ENCODE results near the gene KHDRBS1.
A peak's percentile ranks its signal among the peaks of the same experiment; 100 is the strongest.
"Not testable (repeated sequence)": the region's sequence is repeated elsewhere in the genome, so short reads cannot be mapped to it uniquely, and the experiment has no call there.

KHDRBS1 gene, protein sequence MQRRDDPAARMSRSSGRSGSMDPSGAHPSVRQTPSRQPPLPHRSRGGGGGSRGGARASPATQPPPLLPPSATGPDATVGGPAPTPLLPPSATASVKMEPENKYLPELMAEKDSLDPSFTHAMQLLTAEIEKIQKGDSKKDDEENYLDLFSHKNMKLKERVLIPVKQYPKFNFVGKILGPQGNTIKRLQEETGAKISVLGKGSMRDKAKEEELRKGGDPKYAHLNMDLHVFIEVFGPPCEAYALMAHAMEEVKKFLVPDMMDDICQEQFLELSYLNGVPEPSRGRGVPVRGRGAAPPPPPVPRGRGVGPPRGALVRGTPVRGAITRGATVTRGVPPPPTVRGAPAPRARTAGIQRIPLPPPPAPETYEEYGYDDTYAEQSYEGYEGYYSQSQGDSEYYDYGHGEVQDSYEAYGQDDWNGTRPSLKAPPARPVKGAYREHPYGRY

GRCh38 chr1:32013386-32014198 lies at the start of gene KHDRBS1:
KHDRBS1 (plus strand) TSS chr1:32013868; CDS start chr1:32013996, 128 bp downstream.
- peak; percentile 93 to 97 for DNase-seq (ENCODE audit: low read depth in 2 of 2, low spot score in 1 of 2)

GRCh38 chr1:31970873-31971272 lies 42.8 kb upstream of the KHDRBS1 start:
- DNase-seq (ENCODE audit: low read depth in 2 of 2, low spot score in 1 of 2): no peak

GRCh38 chr1:31976401-31976800 lies 37.3 kb upstream of the KHDRBS1 start:
- no peak for DNase-seq (ENCODE audit: low read depth in 2 of 2, low spot score in 1 of 2)

DNA sequence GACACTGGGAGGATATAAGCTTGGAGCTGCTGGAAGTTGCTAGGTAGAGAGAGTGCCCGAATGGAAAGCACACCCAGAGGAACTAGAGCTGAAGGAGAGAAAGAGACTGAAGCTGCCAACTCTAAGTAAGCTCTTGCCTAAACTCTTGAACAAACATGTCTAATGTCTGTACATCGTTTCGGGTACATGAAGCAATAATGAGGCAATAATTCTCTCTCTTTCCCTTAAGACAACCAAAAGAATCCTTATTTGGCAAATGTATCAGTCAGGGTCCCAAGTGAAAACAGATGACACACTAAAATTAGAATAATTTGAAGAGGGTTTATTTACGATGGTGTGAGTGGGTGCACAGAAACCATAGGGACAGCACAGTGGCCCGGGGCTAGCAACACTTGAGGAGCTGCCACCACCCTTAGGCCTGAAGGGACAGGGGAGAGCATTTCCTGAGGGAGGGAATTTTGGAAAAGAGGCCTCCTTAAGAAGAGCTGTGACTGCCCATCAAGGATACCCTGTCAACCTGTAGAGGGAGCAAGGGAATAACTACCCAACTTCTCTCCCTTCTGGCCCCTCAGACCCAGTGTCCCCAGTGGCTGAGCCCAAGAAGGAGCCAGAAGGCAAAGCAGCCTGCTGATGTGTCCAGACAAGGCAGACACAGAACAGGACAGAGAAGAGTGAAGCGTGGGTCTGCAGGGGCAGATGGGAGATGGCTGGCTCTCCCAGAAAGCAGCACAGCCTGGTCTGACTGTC lies 36.1 kb upstream of the KHDRBS1 start:
- no peak for DNase-seq (ENCODE audit: low read depth in 2 of 2, low spot score in 1 of 2)

DNA sequence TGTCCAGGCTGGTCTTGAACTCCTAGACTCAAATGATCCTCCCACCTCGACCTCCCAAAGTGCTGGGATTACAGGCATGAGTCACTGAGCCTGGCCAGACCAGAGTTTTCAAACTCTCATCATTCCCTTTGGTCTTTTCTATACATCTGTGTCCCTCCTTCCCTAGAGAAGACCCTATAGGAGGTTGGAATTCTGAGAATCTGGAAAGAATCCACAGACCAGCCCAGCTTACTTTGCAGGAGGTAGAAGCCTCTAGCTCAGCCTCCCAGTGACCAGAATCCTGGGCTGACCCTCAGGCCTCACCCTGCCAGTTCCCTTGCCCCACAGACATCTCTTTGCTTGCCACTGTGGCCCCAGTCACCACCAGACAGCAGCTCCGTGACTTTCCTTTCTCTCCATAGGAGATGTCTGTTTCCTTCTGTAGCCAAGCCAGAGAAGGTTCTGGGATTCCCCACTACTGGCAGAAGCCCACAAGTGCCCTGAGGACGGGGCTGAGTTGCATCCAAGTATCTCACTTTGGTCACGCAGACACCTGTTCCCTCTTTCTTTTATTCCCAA lies 34.7 kb upstream of the KHDRBS1 start:
- no peak for DNase-seq (ENCODE audit: low read depth in 2 of 2, low spot score in 1 of 2)

DNA sequence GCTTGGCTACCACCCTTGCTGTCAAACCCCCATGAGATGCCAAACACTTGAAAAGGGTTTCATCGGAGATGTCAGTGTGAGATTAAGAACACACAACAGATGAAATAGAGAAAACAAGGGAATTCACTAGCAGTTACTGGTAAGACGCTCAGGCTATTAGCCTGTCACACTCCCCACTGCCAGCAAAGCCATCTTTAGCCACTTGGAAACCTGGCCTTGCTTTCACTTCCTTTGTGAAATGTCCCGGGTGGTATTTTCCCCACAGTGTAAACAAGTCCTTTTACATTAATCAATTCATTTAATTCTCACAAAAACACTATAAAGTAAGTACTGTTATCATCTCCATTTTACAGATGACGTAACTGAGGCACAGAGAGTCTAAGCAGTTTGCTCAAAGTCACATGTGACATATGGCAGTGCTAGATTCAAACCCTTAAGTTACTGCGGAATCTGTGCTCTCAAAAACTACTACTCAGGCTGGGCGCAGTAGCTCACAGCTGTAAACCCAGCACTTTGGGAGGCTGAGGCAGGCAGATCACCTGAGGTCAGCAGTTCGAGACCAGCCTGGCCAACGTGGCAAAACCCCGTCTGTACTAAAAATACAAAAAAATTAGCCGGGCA lies 32.7 kb upstream of the KHDRBS1 start:
- DNase-seq (ENCODE audit: low read depth in 2 of 2, low spot score in 1 of 2): no peak

GRCh38 chr1:31981456-31981839 lies 32.2 kb upstream of the KHDRBS1 start:
- DNase-seq (ENCODE audit: low read depth in 2 of 2, low spot score in 1 of 2): no peak

DNA sequence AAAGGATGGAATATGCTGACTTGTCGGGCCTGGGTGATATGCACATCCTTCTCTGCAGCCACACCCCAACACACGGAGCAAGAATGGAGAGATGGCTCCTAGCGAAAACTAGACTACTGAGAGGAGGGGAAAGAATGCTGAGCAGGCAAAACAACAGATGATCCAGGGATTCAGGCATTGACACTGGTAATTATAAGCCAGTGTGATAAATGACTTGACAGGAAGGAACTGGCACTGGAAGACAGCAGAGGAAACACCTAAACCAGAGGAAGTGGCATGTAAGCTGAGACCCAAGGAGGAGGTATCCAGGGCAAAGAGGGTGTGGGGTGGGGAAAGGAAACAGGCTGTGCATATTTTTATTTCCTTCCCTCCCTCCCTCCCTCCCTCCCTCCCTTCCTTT lies 31.7 kb upstream of the KHDRBS1 start:
- DNase-seq (ENCODE audit: low read depth in 2 of 2, low spot score in 1 of 2): no peak

DNA sequence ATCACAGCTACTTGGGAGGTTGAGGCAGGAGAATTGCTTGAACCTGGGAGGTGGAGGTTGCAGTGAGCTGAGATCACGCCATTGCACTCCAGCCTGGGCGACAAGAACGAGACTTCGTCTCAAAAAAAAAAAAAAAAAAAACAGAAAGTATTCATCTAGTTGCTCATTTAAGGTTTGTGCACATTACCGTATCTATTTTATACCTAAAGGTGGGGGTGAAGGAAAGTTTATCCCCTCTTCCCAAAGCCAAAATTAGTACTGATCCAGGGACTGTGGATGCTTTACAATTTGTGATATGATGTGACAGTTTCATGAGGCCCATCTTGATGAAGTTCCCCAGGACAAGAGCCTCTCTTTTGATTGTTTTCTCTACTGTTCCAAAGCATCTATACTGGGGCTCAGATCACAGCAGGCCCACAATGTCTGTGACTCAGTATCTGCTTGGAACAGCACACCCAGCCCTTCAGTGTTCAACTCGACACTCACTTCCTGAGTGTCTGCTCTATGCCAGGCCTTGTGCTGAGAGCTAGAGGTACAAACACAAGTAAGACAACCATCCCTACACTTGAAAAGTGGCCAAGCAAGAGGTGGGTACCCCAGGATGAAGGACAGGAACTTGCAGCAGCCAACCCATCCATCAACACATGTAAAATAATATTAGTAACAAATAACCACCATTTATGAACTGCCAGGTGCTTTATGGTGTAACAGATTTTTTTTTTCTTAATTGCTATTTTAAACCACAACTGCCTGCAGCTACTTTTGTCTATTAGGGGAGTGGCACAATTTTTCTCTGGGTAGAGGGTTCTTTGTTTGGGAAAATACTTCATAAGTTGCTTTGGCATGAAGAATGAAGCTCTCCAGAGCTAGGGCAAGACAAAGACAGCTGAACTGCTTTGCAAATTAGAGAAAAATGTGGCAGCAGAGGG lies 29.0 kb upstream of the KHDRBS1 start:
- DNase-seq (ENCODE audit: low read depth in 2 of 2, low spot score in 1 of 2): no peak

DNA sequence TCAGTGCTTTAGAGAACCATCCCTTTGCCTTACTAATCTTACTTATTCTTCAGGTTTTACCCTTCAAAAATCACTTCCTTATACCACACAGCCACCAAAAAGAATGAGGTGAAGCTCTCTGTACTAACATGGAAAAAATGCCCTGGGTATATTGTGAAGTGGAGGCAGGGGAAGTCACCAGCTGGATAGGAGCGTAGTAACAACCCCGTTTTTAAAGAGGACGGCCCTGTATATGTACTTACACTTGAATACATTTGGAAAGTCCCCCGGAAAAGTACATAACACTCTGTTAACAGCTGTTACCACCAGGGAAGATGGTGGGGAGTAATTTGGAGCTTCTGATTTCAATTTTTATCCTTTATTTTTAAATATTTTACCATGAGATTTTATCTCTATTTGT lies 28.2 kb upstream of the KHDRBS1 start:
- DNase-seq (ENCODE audit: low read depth in 2 of 2, low spot score in 1 of 2): no peak

GRCh38 chr1:31987135-31987619 lies 26.5 kb upstream of the KHDRBS1 start:
- no peak for DNase-seq (ENCODE audit: low read depth in 2 of 2, low spot score in 1 of 2)

DNA sequence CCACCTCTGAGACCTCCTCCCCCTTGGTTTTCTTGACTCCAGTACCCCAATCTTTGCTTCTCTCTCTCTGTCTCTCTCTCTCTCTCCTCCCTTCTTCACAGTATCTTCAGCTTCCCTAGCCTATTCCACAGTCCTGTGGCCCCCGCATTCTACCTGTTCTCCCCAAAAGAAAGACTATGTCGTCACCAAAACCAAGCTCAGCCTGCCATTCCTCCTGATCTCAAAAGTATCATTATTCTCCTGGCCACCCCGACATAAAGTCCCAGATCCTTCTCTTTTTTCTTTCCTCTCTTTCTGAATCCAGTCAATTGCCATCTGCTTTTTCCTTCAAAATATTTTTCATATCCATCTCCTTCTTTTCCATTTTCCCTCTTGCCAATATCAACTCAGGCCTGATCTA lies 23.7 kb upstream of the KHDRBS1 start:
- no peak for DNase-seq (ENCODE audit: low read depth in 2 of 2, low spot score in 1 of 2)

DNA sequence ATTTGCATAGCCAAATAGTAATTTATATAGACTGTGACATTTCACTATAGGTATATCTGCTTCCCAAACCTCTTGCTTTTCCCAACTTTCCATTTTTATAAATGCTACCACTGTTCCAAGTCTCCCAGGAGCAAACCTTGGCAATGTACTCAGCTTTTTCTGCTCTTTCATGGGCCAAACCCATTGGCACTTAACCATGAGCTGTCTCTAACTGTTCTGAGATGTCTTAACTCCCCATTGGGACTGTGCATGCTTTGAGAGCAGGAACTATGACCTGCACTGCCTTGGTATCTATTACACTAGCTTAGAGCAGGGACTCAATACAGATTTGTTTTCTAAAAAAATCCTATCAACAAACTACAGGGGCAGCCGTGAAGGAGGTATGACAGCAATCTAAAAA lies 22.5 kb upstream of the KHDRBS1 start:
- DNase-seq (ENCODE audit: low read depth in 2 of 2, low spot score in 1 of 2): no peak

DNA sequence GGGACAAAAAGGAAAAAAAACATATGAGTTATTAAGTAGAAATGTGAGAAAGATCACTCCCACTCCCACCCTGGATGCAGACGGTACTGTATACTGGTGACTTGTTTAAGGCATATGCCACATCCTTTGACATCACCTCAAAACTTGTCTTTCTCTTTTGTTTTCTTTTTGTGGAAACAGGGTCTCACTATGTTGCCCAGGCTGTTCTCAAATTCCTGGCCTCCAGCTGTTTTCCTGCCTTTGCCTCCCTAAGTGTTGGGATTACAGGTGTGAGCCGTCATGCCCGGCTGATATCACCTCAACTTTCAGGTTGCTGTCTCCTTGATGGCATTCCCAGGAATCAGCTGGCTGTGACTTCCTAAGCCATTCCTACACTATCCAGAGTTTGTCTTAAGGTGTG lies 18.4 kb upstream of the KHDRBS1 start:
- DNase-seq (ENCODE audit: low read depth in 2 of 2, low spot score in 1 of 2): no peak

GRCh38 chr1:31996121-31996520 lies 17.5 kb upstream of the KHDRBS1 start:
- not testable (repeated sequence) for DNase-seq (ENCODE audit: low read depth in 2 of 2, low spot score in 1 of 2)

DNA sequence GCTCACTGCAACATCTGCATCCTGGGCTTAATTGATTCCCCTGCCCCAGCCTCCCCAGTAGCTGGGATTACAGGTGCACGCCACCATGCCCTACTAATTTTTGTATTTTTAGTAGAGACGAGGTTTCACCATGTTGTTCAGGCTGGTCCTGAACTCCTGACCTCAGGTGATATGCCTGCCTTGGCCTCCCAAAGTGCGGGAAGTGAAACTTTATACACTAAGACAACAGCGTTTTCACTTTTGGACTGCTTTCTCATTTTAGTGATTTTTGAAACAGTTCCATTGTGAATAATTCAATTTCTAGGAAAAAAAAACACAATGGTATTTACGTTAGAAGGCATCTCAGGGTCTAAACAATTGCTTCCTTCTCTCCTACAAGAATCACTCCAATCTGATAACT lies 11.8 kb upstream of the KHDRBS1 start:
- DNase-seq (ENCODE audit: low read depth in 2 of 2, low spot score in 1 of 2): no peak

DNA sequence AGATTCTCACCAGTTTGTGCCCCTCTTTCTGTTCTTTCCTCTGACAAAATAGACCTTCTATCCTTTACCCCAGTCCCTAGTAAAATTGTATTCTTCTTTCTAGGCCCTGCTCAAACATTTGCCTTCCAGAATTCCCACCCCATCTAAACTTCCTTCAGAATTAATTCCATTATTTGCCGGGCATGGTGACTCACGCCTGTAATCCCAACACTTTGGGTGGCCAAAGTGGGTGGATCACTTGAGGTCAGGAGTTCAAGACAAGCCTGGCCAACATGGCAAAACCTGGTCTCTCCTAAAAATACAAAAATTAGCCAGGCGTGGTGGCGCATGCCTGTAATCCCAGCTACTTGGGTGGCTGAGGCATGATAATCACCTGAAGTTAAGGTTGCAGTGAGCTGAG lies 11.4 kb upstream of the KHDRBS1 start:
- DNase-seq (ENCODE audit: low read depth in 2 of 2, low spot score in 1 of 2): not testable (repeated sequence)

- DNase-seq (ENCODE audit: low read depth in 2 of 2, low spot score in 1 of 2): no peak
Observed at GRCh38 chr1:32005522-32005921, 8.1 kb upstream of the KHDRBS1 start.

- DNase-seq (ENCODE audit: low read depth in 2 of 2, low spot score in 1 of 2): no peak
Observed at GRCh38 chr1:32007591-32007940, 6.1 kb upstream of the KHDRBS1 start.

DNA sequence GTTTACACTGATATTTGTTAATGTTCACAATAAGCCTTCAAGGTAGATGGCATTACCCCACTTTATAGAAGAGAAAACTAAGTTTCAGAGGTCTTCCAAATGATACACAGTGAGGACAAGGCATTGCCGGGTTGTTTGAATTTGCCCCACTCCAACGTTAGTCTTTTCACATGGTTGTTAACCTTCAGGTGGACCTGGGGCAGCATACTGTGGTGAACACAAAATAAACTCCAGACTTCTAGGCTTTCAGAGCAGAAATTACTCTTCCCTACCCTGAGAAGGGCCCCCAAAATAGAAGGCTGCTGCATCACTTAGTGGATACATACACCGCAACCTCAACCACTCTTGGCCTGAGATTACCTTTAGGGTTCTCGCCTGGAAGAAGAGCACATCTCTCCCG lies 3.4 kb upstream of the KHDRBS1 start:
- no peak for DNase-seq (ENCODE audit: low read depth in 2 of 2, low spot score in 1 of 2)
